Panc1 (cell line): ENCODE measurements around the gene UCP1.

Source experiments
- CTCF ChIP-seq: fragments of 450-650 bp; IDR thresholded peaks from 2 replicates; pipeline ENCODE4 v1.5.1; 2017; ENCODE audit warnings: mild to moderate bottlenecking
- REST ChIP-seq, 2 experiments: IDR thresholded peaks; 2 replicates each; pipeline ENCODE4 v1.6.1; 2011 to 2012; ENCODE audit warnings: low read depth in 2 of 2, control low read depth in 1 of 2, low read length in 1 of 2, mild to moderate bottlenecking in 1 of 2, moderate library complexity in 1 of 2; ENCODE audit not compliant: insufficient read depth in 1 of 2

- no peak for TF ChIP-seq REST (IDR thresholded peaks at IDR 0.05; ENCODE audit: insufficient read depth in 1 of 2, low read depth in 2 of 2, low read length in 1 of 2)
- TF ChIP-seq CTCF, result no peak
Measured at GRCh38 chr4:140607852-140608251, 39.1 kb upstream of the UCP1 start.
